HG03045 (cell line): ENCODE results near the gene TIGD3.

Experiments
- ATAC-seq: cut with Tn5 transposase; IDR thresholded peaks from one replicate; pipeline ENCODE4 v1.9.1; 2021; ENCODE audit warnings: mild to moderate bottlenecking, moderate library complexity; ENCODE audit not compliant: unreplicated experiment

Gene TIGD3

GRCh38 chr11:65404638-65405339, 50.2 kb downstream of the TIGD3 start:
- no peak for ATAC-seq
